ENCODE results near the gene PPIL4. TPM values are rescaled to one million over a fixed set of nuclear protein-coding genes. Genes with fewer than 3 reads are reported as not detected.
A peak's percentile ranks its signal among the peaks of the same experiment; 100 is the strongest.

The PPIL4 gene
- total and polyA plus RNA-seq, 7 donors: 6.9 to 32.4 (median 14.7) TPM

GRCh38 chr6:149482545-149483333 is 63.1 kb downstream of the PPIL4 start:
- peaks cover 15% of the 10 kb centered on the region for H3K4me1 ChIP-seq
- DNase-seq: no peak
- no peaks in the 10 kb centered on the region for H3K9me3 ChIP-seq
- H3K27me3 ChIP-seq (ENCODE audit: insufficient read depth in 3 of 3, low read length in 2 of 3): no peaks in the 10 kb centered on the region
- 72 to 74% (median 73%) methylated on average over 14 of the region's 14 CpGs for WGBS, 3 donors
- no peak for TF ChIP-seq CTCF (IDR thresholded peaks at IDR 0.05)
- intact Hi-C loops (cut with DNase I): no loop called here
- peak in 1 of 4 donors; percentile 10 for ATAC-seq
- H3K27ac ChIP-seq: peak overlapping the region; percentile 61
- H3K4me3 ChIP-seq: peak overlapping the region; percentile 58
- no peaks in the 10 kb centered on the region for H3K36me3 ChIP-seq (ENCODE audit: insufficient read depth in 1 of 2, low read depth in 1 of 2)

GRCh38 chr6:149480502-149481280 is 65.2 kb downstream of the PPIL4 start:
- Histone ChIP-seq H3K9me3 (no peaks in the 10 kb centered on the region), H3K27ac (no peak overlapping the region), H3K4me1 (peaks cover 14% of the 10 kb centered on the region), H3K27me3 (ENCODE audit: insufficient read depth in 3 of 3, low read length in 2 of 3) (no peaks in the 10 kb centered on the region), H3K4me3 (no peak overlapping the region), H3K36me3 (ENCODE audit: insufficient read depth in 1 of 2, low read depth in 1 of 2) (no peaks in the 10 kb centered on the region)
- intact Hi-C loops (cut with DNase I): no loop called here
- DNase-seq (no peak), ATAC-seq (no peak)
- TF ChIP-seq CTCF (IDR thresholded peaks at IDR 0.05): no peak
- WGBS, 3 donors: 88 to 94% (median 90%) methylated on average over 18 of the region's 18 CpGs

DNA sequence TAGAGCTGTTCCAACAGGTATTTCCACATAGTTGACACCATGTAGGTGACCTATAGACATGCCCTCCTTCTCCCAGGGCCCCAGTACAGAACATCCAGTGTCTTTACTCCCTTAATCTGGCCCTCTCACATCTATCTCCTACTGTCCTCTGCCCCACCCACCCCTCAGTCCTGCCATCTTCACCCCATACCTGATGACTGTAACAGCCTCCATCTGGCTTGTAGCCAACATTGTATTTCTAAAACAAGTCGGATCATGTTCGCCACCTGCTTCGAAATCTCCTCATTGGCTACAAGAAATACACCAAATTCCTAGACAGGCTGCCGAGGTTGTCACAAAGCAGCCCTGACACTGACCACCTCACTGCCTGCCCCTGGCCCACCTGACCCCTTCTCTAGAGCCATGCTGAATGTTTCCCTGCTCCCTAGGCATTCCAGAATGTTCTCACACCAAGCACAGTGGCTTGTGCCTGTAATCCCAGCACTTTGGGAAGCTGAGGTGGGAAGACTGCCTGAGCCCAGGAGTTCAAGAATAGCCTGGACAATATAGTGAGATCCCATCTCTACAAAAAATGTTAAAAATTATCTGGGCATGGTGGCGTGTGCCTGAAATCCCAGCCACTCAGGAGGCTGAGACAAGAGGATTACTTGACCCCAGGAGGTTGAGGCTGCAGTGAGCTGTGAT is 67.1 kb downstream of the PPIL4 start:
- intact Hi-C loops (cut with DNase I): no loop called here
- 75 to 88% (median 79%) methylated on average over 5 of the region's 5 CpGs for WGBS, 3 donors

GRCh38 chr6:149477544-149477943 is 68.3 kb downstream of the PPIL4 start:
- DNase-seq (no peak), ATAC-seq (no peak)
- TF ChIP-seq CTCF (IDR thresholded peaks at IDR 0.05): no peak
- intact Hi-C loops (cut with DNase I): no loop called here
- Histone ChIP-seq H3K4me1 (no peaks in the 10 kb centered on the region), H3K27ac (no peak overlapping the region), H3K27me3 (ENCODE audit: insufficient read depth in 3 of 3, low read length in 2 of 3) (peaks cover 0 to 4% (median 0%) of the 10 kb centered on the region in 3 donors), H3K9me3 (no peaks in the 10 kb centered on the region), H3K36me3 (ENCODE audit: insufficient read depth in 1 of 2, low read depth in 1 of 2) (no peaks in the 10 kb centered on the region), H3K4me3 (no peak overlapping the region)
- WGBS, 3 donors: 92 to 94% (median 93%) methylated on average over 5 of the region's 5 CpGs

More for the DNA sequence above, 67.1 kb downstream of the PPIL4 start:
- Histone ChIP-seq H3K4me1 (no peaks in the 10 kb centered on the region), H3K4me3 (no peak overlapping the region), H3K27ac (no peak overlapping the region), H3K9me3 (no peaks in the 10 kb centered on the region), H3K27me3 (ENCODE audit: insufficient read depth in 3 of 3, low read length in 2 of 3) (peaks cover 0 to 3% (median 0%) of the 10 kb centered on the region in 3 donors), H3K36me3 (ENCODE audit: insufficient read depth in 1 of 2, low read depth in 1 of 2) (no peaks in the 10 kb centered on the region)
- TF ChIP-seq CTCF (IDR thresholded peaks at IDR 0.05): no peak
- DNase-seq (no peak), ATAC-seq (no peak)
